PC-3 (cell line): ENCODE results near the gene EREG. TPM values are rescaled to one million over a fixed set of nuclear protein-coding genes. Genes with fewer than 3 reads are reported as not detected.
"Not testable (repeated sequence)": the region's sequence is repeated elsewhere in the genome, so short reads cannot be mapped to it uniquely, and the experiment has no call there.

Source experiments
- ATAC-seq: fragments of 200-7000 bp; cut with Tn5 transposase; 2 replicates; pipeline ENCODE4 v1.9.1; 2020; ENCODE audit warnings: mild to moderate bottlenecking, moderate library complexity
- BruUV-seq: library from RNA; stranded (reverse); fragments of 400-500 nt; replicated peaks from 2 replicates; lab custom pipeline; 2021; lab: Mats Ljungman, UMichigan
- CTCF ChIA-PET: fragments of 300-600 bp; sonication (Branson Sonifier 250); formaldehyde crosslinking; loops from one replicate; lab custom pipeline; 2022; ENCODE audit warnings: antibody characterized with exemption; lab: Charles Lee
- POLR2A ChIA-PET: fragments of 300-600 bp; sonication (Branson Sonifier 250); formaldehyde crosslinking; loops from one replicate; lab custom pipeline; 2022; ENCODE audit warnings: antibody characterized with exemption; ENCODE audit not compliant: unreplicated experiment; lab: Charles Lee
- DNase-seq: peaks from one replicate; pipeline ENCODE4 v3.0.0-alpha.2; 2015
- H2AFZ ChIP-seq: fragments of 300-600 bp; sonication (generic); 2 replicates; pipeline ENCODE4 v1.6.0; 2016; ENCODE audit warnings: antibody characterized with exemption, low read length
- H3F3A ChIP-seq: fragments of 300-600 bp; sonication (generic); one replicate; pipeline ENCODE4 v1.6.0; 2017; ENCODE audit warnings: antibody characterized with exemption, low read length, control low read depth, mild to moderate bottlenecking; ENCODE audit not compliant: unreplicated experiment
- H3K27ac ChIP-seq: fragments of 300-600 bp; sonication (generic); 2 replicates; pipeline ENCODE4 v1.5.1; 2016; ENCODE audit warnings: mild to moderate bottlenecking, low read length
- H3K27me3 ChIP-seq: fragments of 300-600 bp; sonication (generic); 2 replicates; pipeline ENCODE4 v1.6.1; 2016; ENCODE audit warnings: low read length, mixed read lengths
- H3K36me3 ChIP-seq: fragments of 300-600 bp; sonication (generic); 2 replicates; pipeline ENCODE4 v1.6.1; 2016; ENCODE audit warnings: low read depth, mixed run types, low read length, mixed read lengths
- H3K4me1 ChIP-seq: fragments of 300-600 bp; sonication (generic); 2 replicates; pipeline ENCODE4 v1.5.1; 2016; ENCODE audit warnings: low read length; ENCODE audit not compliant: insufficient read depth
- H3K4me2 ChIP-seq: fragments of 300-600 bp; sonication (generic); 2 replicates; pipeline ENCODE4 v1.6.0; 2016; ENCODE audit warnings: low read length
- H3K4me3 ChIP-seq: fragments of 300-600 bp; sonication (generic); 2 replicates; pipeline ENCODE4 v1.5.1; 2016; ENCODE audit warnings: mild to moderate bottlenecking, low read length, mixed read lengths
- H3K79me2 ChIP-seq: fragments of 300-600 bp; sonication (generic); 2 replicates; pipeline ENCODE4 v1.6.1; 2017; ENCODE audit warnings: low read length, mixed read lengths
- H3K9ac ChIP-seq: fragments of 300-600 bp; sonication (generic); 2 replicates; pipeline ENCODE4 v1.6.0; 2016; ENCODE audit warnings: mild to moderate bottlenecking, low read length
- H3K9me2 ChIP-seq: fragments of 300-600 bp; sonication (generic); replicated peaks from 2 replicates; pipeline ENCODE4 v1.6.1; 2016; ENCODE audit warnings: mixed run types, low read length, mixed read lengths
- H3K9me3 ChIP-seq: fragments of 300-600 bp; sonication (generic); 2 replicates; pipeline ENCODE4 v1.6.1; 2016; ENCODE audit warnings: low read length, mixed read lengths
- H4K20me1 ChIP-seq: fragments of 300-600 bp; sonication (generic); 2 replicates; pipeline ENCODE4 v1.6.1; 2016; ENCODE audit warnings: low read length, mixed read lengths
- EZH2 ChIP-seq: fragments of 300-600 bp; sonication (generic); IDR thresholded peaks from one replicate; pipeline ENCODE4 v1.6.1; 2017; ENCODE audit warnings: antibody characterized with exemption, mild to moderate bottlenecking, low read length; ENCODE audit not compliant: unreplicated experiment
- EZH2phosphoT487 ChIP-seq: fragments of 300-600 bp; sonication (generic); IDR thresholded peaks from 2 replicates; pipeline ENCODE4 v1.6.1; 2018; ENCODE audit warnings: mild to moderate bottlenecking, antibody characterized with exemption, low read length, borderline replicate concordance
- intact Hi-C: fragments of 100-400 bp; cut with micrococcal nuclease; formaldehyde crosslinking; loops from 2 replicates; pipeline ENCODE4 v1.9.0; 2023
- total RNA-seq: library from RNA; depleted of rRNA; stranded (reverse); fragments of >200 nt; gene quantifications from 2 replicates; pipeline ENCODE4 v1.2.3, GENCODE V29; 2014
- TF ChIP-seq, protein P1 (sequence below): fragments of 300-600 bp; sonication (generic); conservative IDR thresholded peaks from 2 replicates; pipeline ENCODE4 v1.5.1; 2017; ENCODE audit warnings: antibody characterized with exemption, low read depth, mild to moderate bottlenecking, low read length

Gene EREG
- total RNA-seq, 1 experiment from 2014 or later, result 2.2 TPM

GRCh38 chr4:74338792-74339333 is 26.1 kb upstream of the EREG start:
- no peak overlapping the region for H3K4me2 ChIP-seq
- H3K9me3 ChIP-seq, result no peaks in the 10 kb centered on the region
- no peaks in the 10 kb centered on the region for H3K9me2 ChIP-seq
- H3K27ac ChIP-seq, result peak overlapping the region; percentile 73; the same call in 1 of the 2 replicates
- no peaks in the 10 kb centered on the region for H4K20me1 ChIP-seq
- DNase-seq, result no peak
- no TSS peak for BruUV-seq
- intact Hi-C loops, result no loop called here
- no peaks in the 10 kb centered on the region for H3K27me3 ChIP-seq
- H3K9ac ChIP-seq, result no peak overlapping the region
- TF ChIP-seq EZH2phosphoT487 (no peak), EZH2 (no peak)
- TF ChIP-seq, protein P1, sequence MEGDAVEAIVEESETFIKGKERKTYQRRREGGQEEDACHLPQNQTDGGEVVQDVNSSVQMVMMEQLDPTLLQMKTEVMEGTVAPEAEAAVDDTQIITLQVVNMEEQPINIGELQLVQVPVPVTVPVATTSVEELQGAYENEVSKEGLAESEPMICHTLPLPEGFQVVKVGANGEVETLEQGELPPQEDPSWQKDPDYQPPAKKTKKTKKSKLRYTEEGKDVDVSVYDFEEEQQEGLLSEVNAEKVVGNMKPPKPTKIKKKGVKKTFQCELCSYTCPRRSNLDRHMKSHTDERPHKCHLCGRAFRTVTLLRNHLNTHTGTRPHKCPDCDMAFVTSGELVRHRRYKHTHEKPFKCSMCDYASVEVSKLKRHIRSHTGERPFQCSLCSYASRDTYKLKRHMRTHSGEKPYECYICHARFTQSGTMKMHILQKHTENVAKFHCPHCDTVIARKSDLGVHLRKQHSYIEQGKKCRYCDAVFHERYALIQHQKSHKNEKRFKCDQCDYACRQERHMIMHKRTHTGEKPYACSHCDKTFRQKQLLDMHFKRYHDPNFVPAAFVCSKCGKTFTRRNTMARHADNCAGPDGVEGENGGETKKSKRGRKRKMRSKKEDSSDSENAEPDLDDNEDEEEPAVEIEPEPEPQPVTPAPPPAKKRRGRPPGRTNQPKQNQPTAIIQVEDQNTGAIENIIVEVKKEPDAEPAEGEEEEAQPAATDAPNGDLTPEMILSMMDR, result no peak
- H2AFZ ChIP-seq, result no peak overlapping the region
- no peaks in the 10 kb centered on the region for H3K36me3 ChIP-seq
- H3K79me2 ChIP-seq, result no peaks in the 10 kb centered on the region
- no peaks in the 10 kb centered on the region for H3F3A ChIP-seq
- H3K4me3 ChIP-seq, result no peak overlapping the region
- ChIA-PET CTCF (no interaction called here), POLR2A (interaction anchor here (0.6 kb wide), 1 partner anchor 11 kb away, joined by 3 read pairs; no protein-coding TSS in a partner anchor)
- peaks cover 17% of the 10 kb centered on the region for H3K4me1 ChIP-seq
- ATAC-seq, result no peak

DNA sequence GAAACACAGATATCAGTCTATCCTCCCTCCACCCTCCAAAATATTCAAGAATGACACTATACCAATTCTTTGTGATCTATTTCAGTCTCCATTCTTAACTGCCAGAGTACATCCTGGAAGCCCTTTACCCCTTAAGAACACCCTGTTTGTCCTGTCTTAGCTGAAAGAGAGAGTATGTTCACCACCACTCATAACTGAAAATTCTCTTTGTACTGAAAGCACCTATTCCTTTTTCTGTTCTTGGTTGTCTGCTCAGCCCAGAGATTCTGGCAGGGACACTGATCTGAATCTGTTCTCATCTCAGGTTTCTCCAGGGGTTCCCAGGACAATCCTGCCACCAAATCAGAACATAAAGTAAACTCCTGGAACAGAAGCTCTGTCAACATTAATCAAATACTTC is 25.4 kb upstream of the EREG start:
- no peak overlapping the region for H3K27ac ChIP-seq
- no peak overlapping the region for H3K4me2 ChIP-seq
- CTCF ChIA-PET, result no interaction called here
- POLR2A ChIA-PET, result no interaction called here
- H3K9me3 ChIP-seq, result no peaks in the 10 kb centered on the region
- no peak overlapping the region for H3K9ac ChIP-seq
- no peak overlapping the region for H2AFZ ChIP-seq
- H3K79me2 ChIP-seq, result no peaks in the 10 kb centered on the region
- ATAC-seq, result peak; percentile 37
- H3K9me2 ChIP-seq, result no peaks in the 10 kb centered on the region
- H3K4me1 ChIP-seq, result peaks cover 17% of the 10 kb centered on the region
- H3K27me3 ChIP-seq, result no peaks in the 10 kb centered on the region
- TF ChIP-seq, protein P1, result no peak
- TF ChIP-seq EZH2phosphoT487 (no peak), EZH2 (no peak)
- intact Hi-C loops, result no loop called here
- no peaks in the 10 kb centered on the region for H4K20me1 ChIP-seq
- no peaks in the 10 kb centered on the region; the same call in 1 of the 2 replicates for H3K36me3 ChIP-seq
- no peak for DNase-seq
- H3K4me3 ChIP-seq, result no peak overlapping the region
- H3F3A ChIP-seq, result no peaks in the 10 kb centered on the region
- BruUV-seq, result no TSS peak

- H3K9me3 ChIP-seq, result not testable (repeated sequence)
These were observed 24.5 kb upstream of the EREG start for GRCh38 chr4:74340421-74340820.

More at GRCh38 chr4:74340421-74340820, 24.5 kb upstream of the EREG start:
- H2AFZ ChIP-seq, H3K27me3 ChIP-seq, H4K20me1 ChIP-seq, H3K9ac ChIP-seq, H3K36me3 ChIP-seq, H3K27ac ChIP-seq, H3F3A ChIP-seq, POLR2A ChIA-PET, intact Hi-C loops, H3K4me2 ChIP-seq, H3K79me2 ChIP-seq, H3K4me3 ChIP-seq, ATAC-seq, CTCF ChIA-PET, DNase-seq, H3K9me2 ChIP-seq, BruUV-seq: not testable (repeated sequence)
- peaks cover 17% of the 10 kb centered on the region for H3K4me1 ChIP-seq
